Suprapubic skin (tissue), 4 donors: ENCODE results near the gene TMEM242.

Experiments
- POLR2A ChIP-seq, 2 donors: fragments of 450-650 bp; IDR thresholded peaks; one replicate each; pipeline ENCODE4 v1.6.1; 2017; ENCODE audit warnings: antibody characterized with exemption in 2 of 2, mild to moderate bottlenecking in 2 of 2, moderate library complexity in 2 of 2
- POLR2AphosphoS5 ChIP-seq, 3 donors: sonication (generic); formaldehyde crosslinking; IDR thresholded peaks; one replicate each; pipeline ENCODE4 v1.6.1; 2017; ENCODE audit warnings: antibody characterized with exemption in 3 of 3
- TF ChIP-seq, protein P1 (sequence below), 2 donors: fragments of 200-600 bp in 1 of 2; fragments of 450-650 bp in 1 of 2; sonication (generic) in 1 of 2; IDR thresholded peaks; one replicate each; pipeline ENCODE4 v1.5.1; 2016 to 2019; ENCODE audit warnings: antibody characterized with exemption in 2 of 2, mild to moderate bottlenecking in 1 of 2, moderate library complexity in 1 of 2

DNA sequence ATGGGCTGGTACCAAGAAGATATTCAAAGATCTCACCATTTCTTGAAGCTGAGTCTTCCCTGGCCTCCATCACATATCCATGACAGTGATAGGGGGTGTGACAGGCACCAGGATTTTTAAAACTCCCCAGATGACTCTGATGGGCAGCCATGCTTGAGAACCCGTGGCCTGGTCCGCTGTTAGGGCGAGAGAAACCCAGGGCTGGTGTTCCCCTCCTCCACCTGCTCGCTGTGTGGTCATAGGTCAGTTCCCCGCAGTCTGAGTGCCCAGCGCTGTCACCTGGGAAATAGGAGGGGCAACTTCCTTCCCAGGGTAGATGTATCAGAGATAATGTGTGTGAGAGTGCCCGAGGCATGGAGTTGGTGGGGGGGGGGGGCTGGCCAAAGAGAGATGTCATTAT lies 50.9 kb downstream of the TMEM242 start:
- TF ChIP-seq, protein P1, sequence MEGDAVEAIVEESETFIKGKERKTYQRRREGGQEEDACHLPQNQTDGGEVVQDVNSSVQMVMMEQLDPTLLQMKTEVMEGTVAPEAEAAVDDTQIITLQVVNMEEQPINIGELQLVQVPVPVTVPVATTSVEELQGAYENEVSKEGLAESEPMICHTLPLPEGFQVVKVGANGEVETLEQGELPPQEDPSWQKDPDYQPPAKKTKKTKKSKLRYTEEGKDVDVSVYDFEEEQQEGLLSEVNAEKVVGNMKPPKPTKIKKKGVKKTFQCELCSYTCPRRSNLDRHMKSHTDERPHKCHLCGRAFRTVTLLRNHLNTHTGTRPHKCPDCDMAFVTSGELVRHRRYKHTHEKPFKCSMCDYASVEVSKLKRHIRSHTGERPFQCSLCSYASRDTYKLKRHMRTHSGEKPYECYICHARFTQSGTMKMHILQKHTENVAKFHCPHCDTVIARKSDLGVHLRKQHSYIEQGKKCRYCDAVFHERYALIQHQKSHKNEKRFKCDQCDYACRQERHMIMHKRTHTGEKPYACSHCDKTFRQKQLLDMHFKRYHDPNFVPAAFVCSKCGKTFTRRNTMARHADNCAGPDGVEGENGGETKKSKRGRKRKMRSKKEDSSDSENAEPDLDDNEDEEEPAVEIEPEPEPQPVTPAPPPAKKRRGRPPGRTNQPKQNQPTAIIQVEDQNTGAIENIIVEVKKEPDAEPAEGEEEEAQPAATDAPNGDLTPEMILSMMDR (IDR thresholded peaks at IDR 0.05) = no peak
- TF ChIP-seq POLR2A (IDR thresholded peaks at IDR 0.05) (no peak), POLR2AphosphoS5 (IDR thresholded peaks at IDR 0.05) (no peak)
